ENCODE results near the gene DELE1.

Gene DELE1

DNA sequence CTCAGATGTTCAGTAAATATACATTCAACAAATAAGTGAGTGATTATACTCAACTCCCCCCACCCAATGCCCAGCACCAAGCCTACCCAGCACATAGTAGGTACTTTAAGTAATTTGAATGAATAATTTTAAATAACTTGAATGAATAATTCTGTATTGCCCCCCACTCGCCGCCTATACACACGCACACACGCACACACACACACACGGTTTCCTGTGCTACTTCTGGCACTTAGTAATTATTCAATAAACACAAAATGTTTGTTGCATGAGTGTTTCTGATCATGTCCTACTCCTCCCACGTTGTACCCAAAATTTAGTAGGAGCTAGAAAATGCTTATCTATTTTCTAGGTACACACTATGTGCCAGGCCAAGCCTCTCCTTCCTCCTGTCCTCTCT is 18.1 kb downstream of the DELE1 start:
- no peak for TF ChIP-seq CTCF (IDR thresholded peaks at IDR 0.05; ENCODE audit: low read depth, low read length)
- no peak for DNase-seq (ENCODE audit: extremely low read depth, low read depth)

- no peak for TF ChIP-seq CTCF (IDR thresholded peaks at IDR 0.05; ENCODE audit: low read depth, low read length)
- DNase-seq (ENCODE audit: extremely low read depth, low read depth), result no peak
Measured at GRCh38 chr5:141942185-141942857, 18.6 kb downstream of the DELE1 start.

- no peak for DNase-seq (ENCODE audit: extremely low read depth, low read depth)
- TF ChIP-seq CTCF (IDR thresholded peaks at IDR 0.05; ENCODE audit: low read depth, low read length), result no peak
Measured at GRCh38 chr5:141944076-141944475, 20.4 kb downstream of the DELE1 start.

GRCh38 chr5:141945511-141946051 is 21.9 kb downstream of the DELE1 start:
- no peak for TF ChIP-seq CTCF (IDR thresholded peaks at IDR 0.05; ENCODE audit: low read depth, low read length)
- no peak for DNase-seq (ENCODE audit: extremely low read depth, low read depth)

GRCh38 chr5:141947316-141947715 is 23.6 kb downstream of the DELE1 start:
- TF ChIP-seq CTCF (IDR thresholded peaks at IDR 0.05; ENCODE audit: low read depth, low read length), result no peak
- no peak for DNase-seq (ENCODE audit: extremely low read depth, low read depth)

GRCh38 chr5:141948812-141949211 is 25.1 kb downstream of the DELE1 start:
- no peak for TF ChIP-seq CTCF (IDR thresholded peaks at IDR 0.05; ENCODE audit: low read depth, low read length)
- DNase-seq (ENCODE audit: extremely low read depth, low read depth), result no peak

DNA sequence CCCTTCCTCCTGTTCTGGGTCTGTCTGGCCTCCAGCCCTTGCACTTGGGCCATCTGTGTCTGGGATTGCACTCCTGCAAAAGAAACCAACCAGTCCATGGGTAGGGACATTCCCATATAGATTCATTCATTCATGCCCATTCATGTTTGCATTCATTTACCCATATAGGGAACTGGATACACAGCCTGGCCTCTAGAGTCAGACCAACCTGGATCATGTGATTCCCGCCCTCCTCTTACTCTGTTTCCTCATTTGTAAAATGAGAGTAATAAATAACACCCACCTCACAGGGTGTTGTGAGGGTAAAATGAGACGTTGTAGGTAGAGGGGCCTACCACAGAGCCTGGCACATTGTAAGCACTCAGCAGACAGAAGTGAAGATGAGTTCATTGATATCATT is 25.8 kb downstream of the DELE1 start:
- TF ChIP-seq CTCF (IDR thresholded peaks at IDR 0.05; ENCODE audit: low read depth, low read length), result no peak
- DNase-seq (ENCODE audit: extremely low read depth, low read depth), result no peak
